Stimulated activated CD4-positive, alpha-beta T cell treated with anti-CD3 and anti-CD28 coated beads, Interleukin-4, amount 100 ng/mL, for 1 hour (primary cell): ENCODE data around the gene NXPE3.

Experiments used
- DNase-seq: peaks from one replicate; pipeline ENCODE4 v3.0.0-alpha.2; 2020

The NXPE3 gene

GRCh38 chr3:101829437-101829830 lies 50.4 kb downstream of the NXPE3 start:
- DNase-seq = no peak

GRCh38 chr3:101829874-101830273 lies 50.9 kb downstream of the NXPE3 start:
- DNase-seq = no peak

- DNase-seq = no peak
Observed at GRCh38 chr3:101833446-101833974, 54.5 kb downstream of the NXPE3 start.

- DNase-seq = no peak
Observed at GRCh38 chr3:101835676-101836075, 56.7 kb downstream of the NXPE3 start.

GRCh38 chr3:101836160-101836559 lies 57.1 kb downstream of the NXPE3 start:
- DNase-seq = no peak

- DNase-seq = no peak
Observed at GRCh38 chr3:101836652-101837598, 57.9 kb downstream of the NXPE3 start.

- no peak for DNase-seq
Observed at GRCh38 chr3:101838691-101839090, 59.7 kb downstream of the NXPE3 start.

- no peak for DNase-seq
Observed at GRCh38 chr3:101840066-101840465, 61.1 kb downstream of the NXPE3 start.

- no peak for DNase-seq
Observed at GRCh38 chr3:101842245-101842934, 63.4 kb downstream of the NXPE3 start.

GRCh38 chr3:101842935-101843330 lies 63.9 kb downstream of the NXPE3 start:
- DNase-seq = no peak

- DNase-seq = no peak
Observed at GRCh38 chr3:101845425-101845824, 66.4 kb downstream of the NXPE3 start.

GRCh38 chr3:101846709-101847108 lies 67.7 kb downstream of the NXPE3 start:
- no peak for DNase-seq

GRCh38 chr3:101847328-101847727 lies 68.3 kb downstream of the NXPE3 start:
- no peak for DNase-seq

- no peak for DNase-seq
Observed at GRCh38 chr3:101848326-101848725, 69.3 kb downstream of the NXPE3 start.

GRCh38 chr3:101848754-101849713 lies 70.0 kb downstream of the NXPE3 start, which contains the start of gene NFKBIZ:
NFKBIZ (plus strand) TSS chr3:101849514; CDS start chr3:101849629, 115 bp downstream.
- peak; percentile 93 for DNase-seq

GRCh38 chr3:101849714-101850245 lies 70.8 kb downstream of the NXPE3 start:
- DNase-seq = peak; percentile 63

- peak; percentile 21 for DNase-seq
Observed at GRCh38 chr3:101850246-101851051, 71.4 kb downstream of the NXPE3 start.

GRCh38 chr3:101851072-101851770 lies 72.2 kb downstream of the NXPE3 start:
- no peak for DNase-seq

- DNase-seq = no peak
Observed at GRCh38 chr3:101851850-101852714, 73.1 kb downstream of the NXPE3 start.
